Central memory CD4-positive, alpha-beta T cell (primary cell): ENCODE measurements around the gene GRAMD2B.
"Not testable (repeated sequence)": the region's sequence is repeated elsewhere in the genome, so short reads cannot be mapped to it uniquely, and the experiment has no call there.

Experiments
- DNase-seq: peaks from one replicate; pipeline ENCODE4 v3.0.0; 2022

Gene GRAMD2B

DNA sequence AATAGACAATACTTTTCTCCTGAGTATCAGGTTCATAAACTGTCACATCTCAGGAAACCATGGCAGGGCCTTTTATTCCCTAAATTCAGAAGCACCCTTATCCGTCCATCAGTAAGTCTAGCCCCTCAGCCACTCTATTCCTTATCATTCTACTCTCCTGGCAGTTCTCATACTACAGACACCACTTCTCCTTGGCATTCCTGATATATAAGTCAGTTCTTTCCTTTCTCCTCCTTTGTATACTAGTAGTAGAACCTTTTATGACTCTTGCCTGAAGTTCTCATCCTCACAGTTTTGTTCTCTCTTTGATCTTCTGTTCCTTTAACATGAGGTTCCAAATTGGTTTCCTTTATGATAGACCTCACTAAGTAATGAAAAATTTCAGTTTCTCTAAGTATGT lies 29.3 kb downstream of the GRAMD2B start:
- DNase-seq, result no peak

DNA sequence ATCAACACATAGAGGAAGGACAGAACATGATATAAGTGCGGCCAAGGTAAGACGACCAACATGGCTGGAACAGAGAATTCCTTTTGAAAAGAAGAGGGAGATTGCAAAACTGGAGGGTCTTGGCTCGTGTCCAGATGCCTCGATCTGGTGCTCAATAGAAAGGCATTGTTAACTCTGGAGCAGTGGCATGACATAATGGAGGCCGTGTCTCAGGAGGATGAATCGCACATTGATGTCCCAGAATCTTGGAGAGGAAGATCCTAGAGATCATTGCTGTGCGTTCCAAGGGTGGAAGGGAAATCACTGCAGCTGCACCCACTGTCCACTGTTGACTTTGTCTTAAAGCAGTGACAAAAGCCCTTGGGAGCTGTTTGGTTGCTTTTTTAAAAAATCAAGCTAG lies 30.9 kb downstream of the GRAMD2B start:
- DNase-seq, result no peak

DNA sequence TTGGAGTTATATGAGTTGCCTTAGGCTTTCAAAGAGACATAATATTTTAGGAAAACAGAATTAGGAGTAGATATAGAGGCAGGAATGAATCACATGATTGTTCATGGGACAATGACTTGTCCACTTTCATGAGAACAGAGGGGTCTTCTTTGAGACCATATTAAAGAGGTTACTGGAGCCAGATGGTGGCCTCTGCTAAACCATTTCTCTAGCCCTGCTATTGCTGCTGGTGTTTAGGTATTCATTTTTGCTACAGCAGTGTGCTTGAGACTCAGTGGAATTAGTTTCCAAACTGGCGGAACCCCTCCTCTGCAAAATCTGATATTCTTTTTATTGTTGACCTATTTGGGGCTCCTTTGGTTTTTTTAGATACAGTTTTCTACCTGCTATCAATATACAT lies 31.3 kb downstream of the GRAMD2B start:
- DNase-seq, result no peak

DNA sequence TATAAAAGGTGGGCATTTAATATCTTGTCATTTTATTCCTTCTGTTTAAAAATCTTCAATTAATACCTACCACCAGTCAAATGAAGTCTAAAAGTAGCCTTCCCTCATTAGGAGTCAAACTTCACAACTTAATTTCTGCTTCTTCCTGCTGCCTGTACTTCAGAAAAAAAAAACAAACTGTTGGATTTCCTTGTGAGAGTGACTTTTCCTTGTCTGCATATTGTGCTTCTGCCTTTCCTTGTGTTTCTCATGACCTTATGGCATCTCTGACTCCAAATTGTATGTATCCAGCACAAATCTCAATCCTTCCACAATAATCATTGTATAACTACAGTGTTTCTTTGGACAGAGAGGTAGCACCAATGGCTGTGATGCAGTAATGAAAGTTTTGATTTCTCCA lies 32.1 kb downstream of the GRAMD2B start:
- no peak for DNase-seq

DNA sequence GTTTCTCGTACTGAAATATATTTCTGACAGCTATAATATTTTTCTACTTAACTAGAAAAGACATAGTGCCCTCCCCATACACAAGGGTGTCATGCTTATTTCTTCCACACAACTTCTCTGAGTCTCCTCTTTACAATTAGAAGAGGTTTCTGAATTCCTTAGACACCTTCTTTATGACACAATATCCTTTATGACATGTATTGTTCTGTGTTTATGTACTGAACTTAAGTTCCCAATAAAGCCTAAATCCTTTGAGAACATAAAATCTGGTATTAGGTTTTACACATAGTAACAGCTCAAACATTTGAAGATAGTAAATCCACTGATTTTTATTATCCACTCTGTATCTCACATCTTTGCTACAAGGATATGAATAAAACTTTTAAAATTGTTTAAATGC lies 32.5 kb downstream of the GRAMD2B start:
- DNase-seq, result no peak

DNA sequence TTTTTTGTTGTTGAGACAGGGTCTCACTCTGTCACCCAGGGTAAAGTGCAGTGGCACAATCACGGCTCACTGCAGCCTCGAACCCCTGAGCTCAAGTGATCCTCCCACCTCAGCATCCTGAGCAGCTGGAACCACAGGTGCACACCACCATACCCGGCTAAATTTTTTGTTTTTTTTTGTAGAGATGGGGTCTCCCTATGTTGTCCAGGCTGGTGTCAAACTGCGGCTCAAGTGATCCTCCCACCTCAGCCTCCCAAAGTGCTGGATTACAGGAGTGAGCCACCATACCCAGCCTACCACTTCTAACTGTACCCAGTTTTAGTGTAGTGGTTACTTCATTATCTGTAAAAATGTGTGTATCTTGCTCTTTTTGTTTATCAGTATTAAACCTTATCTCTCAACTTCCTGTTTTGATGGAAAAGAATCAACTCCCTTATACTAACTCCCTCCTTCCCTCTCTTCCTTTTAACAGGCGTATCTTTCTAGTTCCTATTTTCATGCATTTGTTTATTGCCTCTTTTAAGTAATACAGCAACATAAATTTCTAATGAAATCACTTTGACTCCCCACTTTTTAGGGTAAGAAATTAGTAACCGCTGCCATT lies 33.1 kb downstream of the GRAMD2B start:
- no peak for DNase-seq

DNA sequence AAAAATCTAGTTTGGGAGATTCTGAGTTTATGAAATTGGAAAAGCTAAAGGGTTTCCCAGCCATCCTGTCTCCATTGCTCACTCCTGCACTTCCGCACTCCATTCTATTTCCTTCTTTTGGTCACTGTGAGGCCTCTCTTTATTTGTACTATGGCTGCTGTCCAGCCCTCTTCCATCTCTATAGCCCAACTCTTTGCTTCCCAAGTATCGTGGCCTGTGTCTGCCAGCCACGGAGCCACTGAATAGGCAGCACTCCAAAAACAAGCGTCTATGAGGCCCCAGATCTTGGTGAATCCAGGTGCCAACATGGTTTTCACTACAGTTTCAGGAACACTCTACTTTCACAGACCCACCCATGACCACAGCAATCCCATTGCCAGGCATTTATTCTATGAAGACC lies 37.2 kb downstream of the GRAMD2B start:
- no peak for DNase-seq

DNA sequence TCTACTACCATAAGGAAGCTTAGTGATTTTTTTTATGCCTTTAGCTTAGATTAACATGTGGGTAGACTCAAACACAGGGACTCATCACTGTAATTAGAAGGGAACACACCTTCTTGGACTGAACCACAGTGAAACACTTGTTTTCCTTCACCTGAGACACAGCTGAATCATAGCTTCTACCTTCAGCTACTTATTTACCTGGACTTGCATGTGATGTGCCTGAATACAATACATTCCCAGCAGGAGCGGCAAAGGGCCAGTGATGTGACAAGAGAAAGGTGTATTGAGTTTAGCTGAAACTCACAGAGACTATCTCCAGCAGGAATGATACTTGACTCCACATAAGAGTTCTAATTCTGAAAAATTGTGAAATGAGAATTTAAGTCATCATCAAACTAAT lies 37.8 kb downstream of the GRAMD2B start:
- DNase-seq, result no peak

DNA sequence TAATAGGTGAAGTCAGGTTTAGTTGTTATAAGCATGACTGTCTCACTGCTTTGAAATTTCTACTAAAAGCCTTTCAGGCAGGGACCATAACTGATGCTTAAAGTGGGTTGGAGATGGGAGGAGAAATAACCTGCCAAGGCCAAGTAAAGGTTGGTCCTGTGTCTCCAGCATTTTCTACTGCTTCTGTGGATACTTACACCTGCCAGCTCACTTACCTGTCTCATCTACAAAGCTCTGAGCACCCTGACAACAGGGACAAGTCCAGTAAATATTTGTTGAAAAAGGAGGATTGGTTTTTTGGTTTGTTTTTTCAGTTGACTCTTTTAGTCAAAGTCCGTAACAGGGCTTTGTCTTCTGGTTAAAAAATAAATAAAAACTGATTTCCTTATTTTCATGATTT lies 38.6 kb downstream of the GRAMD2B start:
- DNase-seq, result no peak

DNA sequence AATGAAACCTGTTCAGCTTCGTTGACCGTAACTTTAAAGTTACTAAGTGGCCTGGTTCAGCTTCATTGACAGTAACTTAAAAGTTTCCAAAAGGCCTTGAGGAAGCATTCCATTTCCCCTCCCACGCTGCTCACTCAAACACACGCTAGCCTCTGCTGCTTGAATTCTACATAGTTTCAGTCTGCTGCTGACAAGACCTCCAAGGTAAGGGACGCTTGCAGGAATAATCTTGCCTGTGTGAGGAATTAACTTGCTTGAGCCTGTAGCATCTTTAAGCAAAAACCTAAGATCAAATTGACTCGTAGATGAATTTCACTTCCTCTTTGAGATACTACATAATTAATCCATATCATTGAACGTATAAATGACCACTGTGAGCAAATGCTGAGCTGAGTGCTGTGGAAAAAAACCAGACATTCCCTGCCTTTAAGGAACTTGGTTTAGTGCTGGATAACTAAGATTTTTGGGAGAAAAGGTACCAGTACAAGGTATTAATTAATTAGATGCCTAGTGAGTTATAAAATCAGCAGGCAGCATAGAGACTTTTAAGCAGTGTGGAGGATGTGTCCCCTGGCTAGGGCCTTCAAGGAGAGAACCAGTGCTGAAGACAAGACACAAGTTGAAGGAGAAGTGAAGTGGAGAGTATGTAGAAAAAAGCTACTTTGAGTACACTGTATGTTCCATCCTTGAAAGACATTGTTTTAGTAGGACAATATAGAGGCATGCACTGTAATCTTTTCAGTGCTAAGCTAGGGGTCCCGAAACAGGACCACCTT lies 39.2 kb downstream of the GRAMD2B start:
- DNase-seq, result no peak

DNA sequence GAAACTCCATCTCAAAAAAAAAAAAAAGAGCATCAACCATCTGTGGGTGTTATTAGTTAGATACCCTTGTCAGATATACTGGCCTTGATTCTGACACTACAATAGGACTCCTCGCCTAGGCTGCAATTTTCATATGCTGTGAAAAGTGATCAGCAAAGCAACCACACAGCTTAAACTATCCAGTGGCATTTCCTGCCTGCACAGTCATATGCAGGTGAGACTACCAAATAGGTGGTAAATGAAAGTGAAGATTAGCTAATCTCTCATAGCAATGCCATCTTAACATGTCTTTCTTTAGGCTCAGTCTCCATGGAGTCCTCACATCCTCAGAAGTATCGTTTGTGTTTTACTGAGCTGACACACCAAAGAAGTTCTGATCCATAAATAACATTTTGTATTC lies 40.8 kb downstream of the GRAMD2B start:
- no peak for DNase-seq

DNA sequence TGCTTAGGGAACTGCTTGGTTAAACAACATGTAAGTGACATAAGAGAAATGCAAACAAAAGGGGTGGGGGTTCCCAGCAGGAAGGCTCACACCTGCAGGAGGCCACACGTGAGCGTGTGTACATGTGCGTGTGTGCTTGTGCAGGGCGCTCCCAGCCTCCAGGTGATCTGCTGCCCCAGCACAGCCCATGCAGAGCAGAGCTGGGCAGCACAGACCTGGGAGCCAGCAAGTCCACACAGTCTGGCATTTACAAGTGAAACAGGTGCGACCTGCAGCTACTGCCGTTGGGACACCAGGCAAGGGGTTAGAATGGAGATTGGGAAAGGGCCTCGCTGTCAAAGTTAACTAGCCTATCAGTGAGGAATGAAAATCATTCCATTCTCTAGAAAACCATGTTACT lies 41.8 kb downstream of the GRAMD2B start:
- no peak for DNase-seq

DNA sequence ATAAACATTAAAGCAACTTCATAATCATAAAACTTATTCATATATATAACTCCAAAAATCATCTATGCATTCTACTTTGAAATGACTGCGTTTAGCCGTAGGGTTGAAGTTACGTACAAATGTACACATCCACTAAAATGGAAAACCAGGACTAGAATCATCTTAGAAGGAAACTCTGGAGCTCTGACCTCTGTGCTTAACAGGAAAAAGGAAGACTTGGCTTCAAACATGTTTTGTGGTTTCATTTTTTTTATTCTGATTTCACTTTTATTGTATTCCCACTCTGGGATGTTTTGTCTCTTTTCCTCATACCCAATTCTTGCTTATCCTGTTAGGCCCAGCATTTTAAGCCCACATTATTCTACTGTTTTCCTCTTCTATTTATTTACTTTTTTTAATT lies 44.9 kb downstream of the GRAMD2B start:
- no peak for DNase-seq

DNA sequence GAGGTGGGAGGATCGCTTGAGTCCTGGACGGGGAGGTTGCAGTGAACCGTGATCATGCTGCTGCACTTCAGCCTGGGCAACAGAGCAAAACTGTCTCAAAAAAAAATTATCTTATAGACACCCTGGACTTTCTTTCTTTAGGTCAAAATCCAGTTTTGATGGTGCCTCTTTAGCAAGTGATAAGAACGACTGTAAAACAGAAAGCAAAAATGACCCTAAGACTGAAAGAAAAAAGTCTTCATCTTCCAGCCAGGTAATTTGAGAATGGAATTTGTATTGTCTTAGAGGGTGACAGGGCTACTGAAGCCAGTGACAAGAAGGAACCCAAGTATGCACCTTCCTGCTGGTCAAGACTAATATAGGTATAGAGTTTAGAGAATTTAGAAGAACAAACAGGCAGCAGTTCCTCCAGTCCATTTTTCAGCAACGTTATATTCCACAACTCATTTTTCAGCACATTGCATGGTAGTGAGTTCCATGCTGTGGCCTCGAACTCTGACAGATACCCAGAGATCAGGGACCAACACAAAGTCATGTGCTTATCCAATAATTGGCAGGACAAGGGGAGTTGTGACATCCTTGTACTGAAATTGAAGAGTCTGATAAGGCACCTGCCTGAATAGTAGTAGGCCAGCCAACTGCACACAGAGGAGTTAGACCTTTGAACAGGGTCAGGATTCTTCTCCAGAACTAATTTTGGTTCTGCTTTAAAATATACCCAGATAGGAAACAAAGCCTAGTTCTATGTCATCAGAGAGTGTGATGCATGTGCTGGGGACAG lies 46.5 kb downstream of the GRAMD2B start:
- no peak for DNase-seq

DNA sequence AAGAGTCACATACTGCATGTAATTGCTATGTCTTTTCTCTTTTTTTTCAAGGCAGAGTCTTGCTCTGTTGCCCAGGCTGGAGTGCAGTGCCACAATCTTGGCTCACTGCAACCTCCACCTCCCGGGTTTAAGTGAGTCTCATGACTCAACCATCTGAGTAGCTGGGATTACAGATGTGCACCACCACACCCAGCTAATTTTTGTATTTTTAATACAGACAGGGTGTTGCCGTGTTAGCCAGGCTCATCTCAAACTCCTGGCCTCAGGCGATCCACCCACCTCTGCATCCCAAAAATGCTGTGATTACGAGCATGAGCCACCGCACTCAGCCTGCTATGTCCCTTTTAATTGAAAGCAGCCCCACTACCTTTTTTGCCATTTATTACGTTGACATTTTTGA lies 47.3 kb downstream of the GRAMD2B start:
- DNase-seq, result not testable (repeated sequence)

DNA sequence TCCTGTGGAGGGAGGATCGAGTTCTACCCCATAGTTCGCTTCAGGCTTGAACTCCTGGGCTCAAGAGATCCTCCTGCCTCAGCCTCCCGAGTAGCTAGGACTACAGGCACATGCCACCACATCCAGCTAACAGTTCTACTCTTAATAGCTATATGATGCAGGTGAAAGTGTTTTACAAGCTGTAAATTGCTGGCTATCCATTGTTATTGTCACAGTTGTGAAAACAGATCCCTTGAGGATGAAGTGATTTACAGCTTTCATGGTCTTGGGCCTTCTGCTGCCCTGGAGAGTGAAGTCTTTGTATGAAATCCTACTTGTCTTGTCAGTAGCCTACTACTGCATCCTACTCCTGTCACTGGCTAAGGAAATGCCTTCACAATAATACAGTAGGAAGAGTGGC lies 48.0 kb downstream of the GRAMD2B start:
- no peak for DNase-seq

DNA sequence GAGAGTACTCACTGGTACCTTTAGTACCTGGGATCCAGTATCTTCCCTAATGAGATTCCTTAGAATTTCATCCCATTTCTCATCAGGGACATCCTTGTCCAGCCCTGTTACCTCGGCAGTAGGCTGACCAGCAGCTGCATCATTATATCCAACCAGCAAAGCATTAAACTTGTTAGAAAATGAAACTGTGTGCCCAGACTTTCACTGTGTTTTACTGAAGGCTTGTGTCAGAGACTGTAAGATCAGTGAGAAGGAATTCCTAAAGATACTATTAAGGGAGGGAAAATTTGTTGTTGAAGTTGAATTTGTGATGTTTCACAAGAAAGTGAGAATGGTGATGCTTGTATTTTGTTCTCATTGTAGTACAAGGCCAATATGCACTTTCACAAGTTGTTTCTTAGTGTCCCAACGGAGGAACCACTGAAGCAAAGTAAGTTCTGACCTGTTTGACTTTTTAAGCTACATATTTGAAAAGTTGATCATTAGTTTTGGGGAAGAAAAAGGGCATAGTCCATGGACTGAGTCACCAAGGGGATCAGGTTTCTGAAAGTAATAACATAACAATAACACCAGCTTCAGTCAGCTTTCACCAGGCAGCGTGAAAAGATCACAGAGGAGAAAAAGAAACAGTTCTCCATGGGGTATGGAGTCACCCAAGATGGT lies 48.8 kb downstream of the GRAMD2B start:
- no peak for DNase-seq

DNA sequence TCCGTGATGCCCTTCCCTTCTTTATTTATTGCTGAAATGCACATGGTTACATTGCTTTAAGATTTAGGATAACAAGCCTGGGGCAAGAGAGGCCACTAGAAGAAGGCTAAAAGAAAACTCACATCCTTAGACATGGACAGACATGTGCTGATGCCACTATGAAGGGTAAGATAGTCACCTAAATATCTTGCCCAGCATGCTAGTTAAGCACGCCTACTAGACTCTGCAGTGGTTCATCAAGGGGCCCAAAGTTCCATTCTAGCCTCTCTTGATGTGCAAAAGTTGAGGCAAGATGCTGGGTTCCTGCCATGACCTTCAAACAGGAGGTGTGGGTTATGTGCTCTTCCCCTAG lies 49.3 kb downstream of the GRAMD2B start:
- DNase-seq, result no peak

DNA sequence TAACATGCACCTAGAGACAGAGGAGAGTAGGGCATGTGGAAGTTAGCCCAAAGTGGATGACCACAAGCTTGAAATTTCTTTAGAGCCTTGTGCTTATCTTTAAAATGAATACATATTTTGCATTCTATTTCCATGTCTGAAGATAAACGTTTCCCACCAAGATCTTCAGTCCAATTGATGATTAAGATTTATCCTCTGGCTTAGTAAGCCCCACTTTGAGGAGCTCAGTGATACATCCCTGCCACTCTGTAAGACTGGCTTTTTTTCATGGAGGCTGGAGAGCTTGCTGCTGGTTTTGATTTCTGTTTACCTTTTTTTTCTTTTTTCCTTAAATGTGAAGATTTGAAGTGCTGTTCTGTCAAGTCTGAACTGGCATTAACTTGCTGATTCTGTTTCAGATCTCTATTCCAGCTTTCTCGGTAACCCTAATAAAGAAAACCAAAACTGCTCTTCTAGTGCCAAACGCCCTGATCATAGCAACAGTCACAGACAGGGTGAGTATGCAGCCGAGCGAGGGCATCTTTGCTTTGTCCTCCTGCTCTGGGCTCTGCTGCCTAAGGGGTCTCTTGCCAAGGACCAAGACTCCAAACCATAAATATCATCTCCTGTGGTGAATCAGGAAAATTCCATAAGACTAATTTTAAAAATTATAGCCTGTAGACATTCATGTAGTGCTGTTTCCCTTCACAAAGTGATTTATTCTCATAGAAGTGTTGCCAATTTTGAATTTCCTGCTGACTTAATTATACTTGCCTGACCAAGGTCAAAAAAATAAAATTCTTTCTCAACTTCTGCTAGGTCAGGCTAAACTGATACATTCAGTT lies 54.3 kb downstream of the GRAMD2B start:
- DNase-seq, result no peak

DNA sequence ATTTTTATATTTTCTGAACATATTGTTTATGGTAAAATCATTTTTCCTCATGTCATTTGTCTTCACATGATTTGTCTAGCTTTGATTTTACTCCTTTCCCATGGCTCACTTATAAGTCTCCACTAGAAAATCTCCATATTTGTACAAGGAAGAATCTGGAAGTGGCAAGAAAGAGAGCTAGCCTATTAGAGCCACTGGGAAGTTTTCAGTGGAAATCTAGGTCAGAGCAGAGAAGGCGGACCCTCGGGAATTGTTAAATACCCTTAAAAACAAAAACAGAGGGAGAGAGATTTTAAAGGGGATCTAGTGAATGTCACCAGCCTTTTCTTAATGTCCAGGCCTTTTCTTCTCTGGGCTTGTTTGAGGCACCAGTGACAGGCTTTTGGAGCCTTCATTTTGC lies 56.6 kb downstream of the GRAMD2B start:
- no peak for DNase-seq

DNA sequence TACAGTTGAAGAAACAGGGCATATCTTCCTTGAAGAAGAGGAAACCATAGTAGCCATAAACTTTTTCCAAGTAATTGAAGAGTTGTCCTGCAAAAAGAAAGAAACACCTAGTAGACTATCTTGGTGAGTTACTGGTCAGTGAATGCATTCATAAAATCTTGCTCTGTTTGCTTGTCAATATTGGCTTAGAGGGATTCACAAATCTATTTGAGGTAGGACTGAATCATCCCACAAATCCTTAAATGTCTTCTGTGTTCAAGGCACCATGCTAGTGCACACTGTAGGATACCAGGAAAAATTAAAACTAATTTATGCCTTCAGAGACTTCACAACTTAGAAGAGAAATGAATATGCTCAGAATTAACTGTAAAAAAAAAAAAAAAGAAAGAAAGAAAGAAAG lies 57.6 kb downstream of the GRAMD2B start:
- DNase-seq, result no peak

DNA sequence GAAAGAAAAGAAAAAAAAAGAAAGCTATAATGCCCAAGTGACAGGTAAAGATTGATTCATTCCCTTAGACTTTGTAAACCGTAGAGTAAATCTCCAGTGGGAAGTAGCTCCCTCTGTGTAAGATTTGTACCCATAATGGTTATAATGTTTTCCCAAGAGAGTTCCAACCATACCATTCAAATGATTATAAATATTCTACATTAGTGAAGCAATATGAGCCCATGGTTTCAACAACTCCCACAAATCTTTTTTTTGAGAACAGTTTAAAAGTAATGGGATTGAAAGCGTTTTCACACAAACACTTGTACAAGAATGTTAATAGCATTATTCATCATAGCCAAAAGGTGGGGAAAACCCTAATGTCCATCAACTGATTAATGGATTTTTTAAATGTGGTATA lies 58.0 kb downstream of the GRAMD2B start:
- no peak for DNase-seq

DNA sequence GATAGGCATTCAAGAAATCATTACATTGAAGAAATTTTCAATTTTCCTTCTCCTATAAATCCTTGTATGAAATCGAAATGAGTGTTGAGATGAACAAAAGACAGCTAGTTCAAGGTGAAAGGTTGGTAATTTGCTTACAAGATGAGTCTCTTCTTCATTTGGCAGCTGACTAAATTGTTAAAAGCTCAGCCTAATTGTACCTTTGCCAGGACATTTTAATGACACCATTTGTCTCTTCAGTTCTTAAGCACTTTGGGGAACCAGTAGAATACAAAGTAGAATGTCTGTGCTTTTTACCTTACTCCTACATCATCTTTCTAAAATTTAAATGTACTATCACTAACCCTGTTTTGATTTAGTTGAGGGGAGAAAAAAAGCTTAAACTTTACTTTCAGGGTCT lies 59.4 kb downstream of the GRAMD2B start:
- DNase-seq, result no peak
